Epidermal melanocyte (primary cell): ENCODE measurements around the gene WRAP73.
"Not testable (repeated sequence)": the region's sequence is repeated elsewhere in the genome, so short reads cannot be mapped to it uniquely, and the experiment has no call there.

Experiments
- DNase-seq: peaks from one replicate; pipeline ENCODE4 v3.0.0; 2011; ENCODE audit warnings: low spot score; ENCODE audit not compliant: insufficient read length

The WRAP73 gene

DNA sequence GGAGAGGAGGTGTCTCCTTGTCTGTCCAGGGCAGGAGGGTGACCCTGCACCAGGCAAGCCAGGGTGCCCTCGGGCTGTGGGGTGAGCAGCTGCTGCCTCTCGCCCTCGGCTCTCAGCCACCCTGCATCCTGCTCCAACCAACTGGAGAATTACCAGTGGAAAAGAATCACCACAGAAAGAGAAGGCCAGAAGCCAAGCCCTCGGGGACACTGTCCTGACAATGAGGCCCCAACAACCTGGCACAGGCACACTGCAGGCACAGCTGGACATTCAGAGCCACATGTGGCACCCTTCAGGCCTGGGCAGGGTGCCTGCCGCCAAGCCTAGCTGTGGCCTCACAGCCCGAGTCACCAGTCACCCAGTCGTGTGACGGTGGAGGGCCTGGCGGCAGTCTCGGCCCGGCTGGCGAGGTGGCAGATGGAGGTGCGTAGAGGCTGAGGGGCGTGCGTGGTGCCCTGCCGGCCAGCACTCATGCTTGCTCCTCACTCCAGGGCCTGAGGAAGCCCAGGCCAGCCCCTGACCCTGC lies 50.6 kb downstream of the WRAP73 start:
- DNase-seq, result peak; percentile 43

DNA sequence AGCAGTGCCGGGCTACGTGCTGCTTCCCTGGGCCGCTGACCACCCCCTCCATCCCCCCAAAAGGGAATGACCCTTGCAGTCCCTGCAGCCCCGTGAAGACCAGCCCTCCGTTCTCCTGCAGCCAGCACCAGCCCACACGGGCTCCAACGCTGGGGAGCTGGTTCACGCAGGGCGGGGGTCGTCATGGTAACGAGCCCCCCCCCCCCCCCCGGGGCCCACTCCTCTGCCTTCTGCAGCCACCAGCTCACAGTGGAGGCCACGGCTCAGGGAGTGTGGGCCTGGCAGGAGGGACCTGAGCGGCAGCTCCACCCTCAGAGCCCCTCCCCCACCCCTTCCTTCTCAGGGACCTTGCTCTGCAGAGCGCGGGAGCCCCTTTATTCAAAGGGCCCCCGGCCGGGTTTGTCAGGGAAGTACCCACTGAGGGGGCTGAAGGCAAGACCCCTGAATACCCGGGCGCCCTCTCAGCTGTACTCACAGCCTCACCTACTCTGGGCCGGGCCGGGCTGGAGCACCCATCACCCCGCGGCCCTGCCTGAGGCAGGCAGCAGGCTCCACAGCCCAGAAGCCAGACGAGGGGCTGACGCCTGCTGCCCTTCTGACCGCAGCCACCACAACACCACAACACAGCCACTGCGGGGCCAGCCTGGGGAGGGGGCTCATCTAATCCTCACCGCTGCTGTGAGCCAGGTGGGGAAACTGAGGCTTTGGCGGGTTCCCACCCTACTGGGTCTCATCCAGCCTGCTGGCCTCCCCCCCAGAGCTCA lies 51.2 kb downstream of the WRAP73 start:
- DNase-seq, result no peak

DNA sequence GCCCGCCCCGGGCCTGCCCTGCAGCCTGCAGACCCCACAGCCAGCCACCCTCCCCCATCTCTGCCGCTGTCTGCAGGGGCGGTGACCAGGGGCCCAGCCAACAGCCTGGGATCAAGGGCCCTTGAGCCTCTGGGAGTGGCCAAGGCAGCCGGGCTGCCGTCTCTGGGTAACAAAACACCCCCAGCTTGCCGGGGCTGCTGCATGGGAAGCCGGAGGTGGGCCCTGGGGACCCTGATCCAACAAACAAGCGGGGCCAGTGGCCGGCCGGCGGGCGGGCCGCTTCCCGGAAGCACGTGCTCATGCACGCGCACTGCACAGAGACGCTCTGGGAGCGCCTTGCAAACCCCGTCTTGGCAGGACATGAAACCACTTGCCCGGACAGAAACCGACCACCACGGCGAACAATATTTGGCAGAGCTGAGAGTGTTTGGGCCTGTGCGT lies 51.8 kb downstream of the WRAP73 start:
- no peak for DNase-seq

DNA sequence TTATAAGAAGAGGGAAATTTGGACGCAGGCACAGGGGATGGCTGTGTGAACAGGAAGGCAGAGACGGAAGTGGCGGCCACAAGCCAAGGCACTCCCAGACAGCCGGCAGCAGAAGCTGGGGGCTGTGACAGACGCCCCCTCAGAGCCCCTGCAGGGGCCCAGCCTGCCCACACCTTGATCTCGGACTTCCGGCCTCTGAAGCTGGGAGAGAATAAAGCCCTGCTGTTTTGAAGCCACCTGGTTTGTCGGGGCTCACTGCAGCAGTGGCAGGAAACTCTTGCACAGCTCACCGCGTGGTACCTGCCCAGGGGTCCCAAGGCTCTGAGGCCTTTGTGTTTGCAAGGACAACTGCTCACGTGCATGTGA lies 52.3 kb downstream of the WRAP73 start:
- DNase-seq, result no peak

DNA sequence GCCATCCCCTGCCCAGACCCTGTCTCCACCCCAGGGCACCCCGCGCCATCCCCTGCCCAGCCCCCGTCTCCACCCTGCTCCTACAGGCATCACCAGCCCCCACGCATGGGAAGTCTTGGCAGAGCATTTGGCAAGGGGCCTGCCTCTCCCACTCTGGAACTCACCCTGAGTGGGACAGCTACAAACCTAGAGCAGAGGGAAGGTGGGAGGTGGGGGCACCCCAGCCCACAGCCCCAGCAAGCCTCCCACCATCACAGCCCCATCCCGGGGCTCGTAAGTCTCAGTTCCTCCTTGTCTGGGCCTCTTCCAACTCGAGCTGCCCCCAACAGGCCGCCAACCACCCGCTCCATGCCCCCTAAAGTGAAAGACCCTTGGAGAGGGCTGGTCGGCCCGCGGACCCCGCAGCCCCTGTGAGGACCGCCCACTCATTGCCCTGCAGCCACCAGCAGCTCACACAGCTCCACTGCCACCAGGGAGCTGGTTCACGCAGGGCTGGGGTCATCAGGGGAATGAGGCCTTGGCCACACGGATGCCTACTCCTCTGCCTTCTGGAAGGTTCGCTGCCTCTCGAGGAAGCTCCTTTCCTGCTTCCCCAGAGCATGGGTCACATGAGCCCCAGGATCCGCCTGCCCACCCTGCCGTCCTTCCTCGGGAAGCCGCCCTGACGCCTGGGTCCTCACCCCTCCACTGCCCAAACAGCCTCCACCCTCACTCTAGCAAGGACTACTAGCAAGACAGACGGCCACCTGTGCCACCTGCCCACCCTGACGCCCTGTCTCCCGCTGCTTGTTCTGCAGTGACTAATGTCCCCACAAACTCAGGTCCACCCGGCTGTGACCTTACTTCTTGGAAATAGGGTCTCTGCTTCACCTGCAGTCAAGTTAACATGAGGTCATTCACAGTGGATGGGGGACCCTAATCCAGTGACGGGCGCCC lies 53.0 kb downstream of the WRAP73 start:
- DNase-seq, result no peak

DNA sequence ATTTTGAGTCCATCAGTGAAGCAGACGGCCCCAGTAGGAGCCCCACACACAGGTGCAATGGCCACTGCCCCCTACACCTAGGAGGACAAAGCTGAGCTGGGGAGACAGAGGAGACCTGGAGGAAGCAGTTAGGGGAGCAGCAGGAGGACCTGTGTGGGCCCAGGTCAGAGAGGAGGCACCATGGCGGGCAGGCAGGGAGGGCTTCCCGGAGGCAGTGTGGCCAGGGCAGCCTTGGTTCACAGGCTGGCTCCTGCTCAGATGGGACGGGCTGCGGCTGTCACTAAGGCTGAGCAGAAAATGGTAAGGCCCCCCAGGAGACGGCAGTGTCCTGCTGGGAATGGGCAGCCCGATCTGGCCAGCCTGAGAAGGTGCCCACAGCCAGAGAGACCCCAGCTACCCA lies 54.0 kb downstream of the WRAP73 start:
- no peak for DNase-seq

DNA sequence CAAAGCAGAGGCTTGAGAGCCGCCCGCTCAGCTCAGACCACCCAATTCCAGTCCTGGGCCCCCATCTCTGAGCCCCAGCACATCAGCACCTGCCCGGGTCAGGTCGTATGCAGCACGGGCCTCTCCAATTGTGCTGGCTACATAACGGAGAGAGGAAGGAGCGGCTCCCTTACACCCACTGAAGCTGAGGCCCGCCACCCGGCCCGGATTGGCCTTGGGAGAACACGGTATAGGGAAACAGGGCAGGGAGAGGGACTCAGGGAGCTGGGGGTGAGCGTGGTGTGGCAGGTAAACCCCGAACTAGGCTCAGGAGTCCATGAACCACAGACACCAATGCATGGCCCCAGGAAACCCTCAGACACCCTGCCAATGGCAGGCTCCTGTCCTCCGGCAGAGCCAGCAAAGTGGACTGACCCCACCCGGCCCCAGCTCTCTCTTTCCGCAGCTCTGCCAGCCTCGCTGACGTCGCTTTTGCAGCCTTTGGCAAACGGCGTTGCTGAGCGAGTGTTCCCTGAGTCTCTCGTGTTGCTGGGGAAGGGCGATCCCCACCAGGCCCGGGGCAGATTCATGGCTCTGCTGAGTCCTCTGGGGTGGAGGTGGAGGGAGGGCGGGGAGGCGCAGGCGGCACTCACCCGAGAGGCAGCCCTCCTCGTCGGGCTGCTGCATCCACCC lies 55.1 kb downstream of the WRAP73 start:
- DNase-seq, result no peak

DNA sequence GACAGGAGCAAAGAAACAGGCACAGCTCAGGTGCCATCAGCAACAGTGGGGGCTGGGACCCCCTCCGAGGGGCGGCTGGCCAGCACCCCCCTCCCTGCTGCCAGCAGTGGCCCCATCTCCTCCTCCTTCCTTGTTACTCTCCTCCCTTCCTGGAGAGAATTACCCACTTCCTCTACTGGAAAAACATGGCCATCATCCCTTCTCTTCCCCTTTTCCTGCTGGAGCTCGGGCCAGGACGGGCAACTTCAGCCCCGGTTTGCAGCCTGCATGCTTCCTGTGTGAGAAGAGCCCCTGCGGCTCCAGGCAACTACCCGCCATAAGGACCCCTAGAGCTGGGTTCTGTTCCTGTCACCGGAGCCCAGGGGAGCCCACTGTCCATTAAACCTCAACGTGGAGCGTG lies 56.2 kb downstream of the WRAP73 start:
- DNase-seq, result no peak

DNA sequence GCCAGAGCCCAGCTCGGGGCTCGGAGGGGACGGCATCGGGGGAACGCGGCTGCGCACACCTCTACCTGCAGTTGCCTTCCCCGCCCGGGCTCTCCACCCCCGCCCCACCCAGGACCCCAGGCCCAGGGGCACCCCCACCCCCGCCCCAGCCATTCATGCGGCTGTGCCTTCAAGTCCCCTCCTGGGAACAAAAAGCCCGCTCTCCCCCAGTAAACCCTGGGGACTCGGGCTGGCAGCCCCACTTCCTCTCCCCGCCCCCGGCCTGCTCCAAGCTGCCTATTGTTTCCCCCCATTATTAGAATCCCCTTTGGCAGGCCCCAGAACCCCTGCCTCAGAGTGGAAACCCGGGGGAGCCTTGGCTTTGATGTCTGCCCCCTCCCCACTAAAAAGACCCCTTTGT lies 56.6 kb downstream of the WRAP73 start:
- DNase-seq, result no peak

DNA sequence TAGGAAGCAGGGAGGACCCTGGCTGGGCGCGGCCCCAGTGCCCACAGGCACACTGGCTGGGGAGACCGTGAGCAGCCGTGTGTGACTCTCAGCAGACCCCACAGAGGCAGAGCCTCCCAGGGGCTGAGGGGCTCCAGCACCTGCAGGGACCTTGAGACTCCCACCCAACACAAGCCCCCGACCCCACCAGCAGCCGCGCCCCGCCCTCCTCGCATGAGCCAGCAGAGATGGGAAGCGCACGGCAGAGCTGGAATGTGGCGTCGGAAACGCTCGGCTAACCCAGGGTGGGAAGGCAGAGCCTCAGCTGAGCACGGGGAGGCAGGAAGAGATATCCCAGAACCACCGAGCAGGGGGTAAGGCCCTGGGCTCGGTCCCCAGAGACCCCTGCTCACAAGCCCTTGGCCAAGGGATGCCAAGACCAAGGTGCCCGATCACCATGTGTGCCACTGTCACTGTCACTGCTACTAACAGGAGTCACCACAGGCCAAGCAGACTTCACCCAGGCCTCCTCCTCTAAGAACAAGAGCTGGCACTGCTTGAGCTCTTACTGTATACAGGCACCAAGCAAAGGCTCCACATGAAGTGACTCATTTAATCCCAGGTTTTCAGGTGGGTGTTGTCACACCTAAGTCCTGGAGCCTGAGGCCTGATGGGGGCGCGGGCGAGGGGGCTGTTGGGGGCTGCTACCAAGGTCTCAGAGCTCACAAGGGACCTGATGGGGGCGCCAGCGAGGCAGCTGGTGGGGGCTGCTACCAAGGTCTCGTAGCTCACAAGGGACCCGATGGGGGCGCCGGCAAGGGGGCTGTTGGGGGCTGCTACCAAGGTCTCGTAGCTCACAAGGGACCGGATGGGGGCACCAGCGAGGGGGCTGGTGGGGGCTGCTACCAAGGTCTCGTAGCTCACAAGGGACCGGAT lies 58.7 kb downstream of the WRAP73 start:
- DNase-seq, result no peak

DNA sequence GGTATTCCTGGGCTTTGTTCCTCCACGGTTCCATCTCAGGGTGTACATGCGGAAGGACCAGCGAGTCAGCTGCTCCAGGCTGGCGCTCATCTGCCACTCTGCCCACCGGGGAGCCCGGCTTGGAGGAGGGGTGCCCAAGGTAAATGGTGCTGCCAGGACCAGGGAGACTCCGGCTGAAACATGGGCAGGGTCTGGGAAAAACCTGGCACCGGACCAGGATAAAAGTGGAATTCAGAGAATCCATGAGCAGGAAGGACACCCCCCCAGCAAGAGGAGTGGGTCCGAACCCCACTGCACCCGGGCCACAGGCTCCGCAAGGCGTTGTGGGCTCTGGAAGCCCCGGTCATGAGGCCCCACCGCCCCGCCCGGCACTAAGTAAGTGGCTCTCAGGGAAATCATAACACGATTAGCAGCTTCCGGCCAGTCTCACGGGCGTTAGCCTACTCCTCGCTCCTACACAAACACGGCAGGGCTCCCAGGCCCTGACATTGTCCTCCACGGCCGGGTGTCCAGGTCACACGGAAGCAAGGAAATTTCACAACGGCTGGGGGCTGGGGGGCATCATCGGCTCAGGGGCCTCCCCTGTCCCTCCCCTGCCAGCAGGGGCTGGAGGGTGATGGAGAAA lies 59.7 kb downstream of the WRAP73 start:
- DNase-seq, result no peak

DNA sequence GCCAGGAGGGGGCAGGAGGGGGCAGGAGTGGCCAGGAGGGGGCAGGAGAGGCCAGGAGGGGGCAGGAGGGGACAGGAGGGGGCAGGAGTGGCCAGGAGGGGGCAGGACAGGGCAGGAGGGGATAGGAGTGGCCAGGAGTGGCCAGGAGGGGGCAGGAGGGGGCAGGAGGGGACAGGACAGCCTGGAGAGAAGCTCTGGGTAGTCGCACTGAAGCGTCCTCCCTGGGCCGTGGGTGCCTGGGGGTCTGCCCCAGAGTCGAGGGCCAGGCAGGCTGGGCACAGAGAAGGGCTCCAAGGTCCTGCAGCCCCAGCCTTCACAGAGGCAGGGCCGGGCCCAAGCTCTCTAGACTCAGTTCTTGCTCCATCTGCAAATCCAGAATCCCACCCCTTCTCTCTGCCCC lies 61.5 kb downstream of the WRAP73 start:
- DNase-seq, result no peak

DNA sequence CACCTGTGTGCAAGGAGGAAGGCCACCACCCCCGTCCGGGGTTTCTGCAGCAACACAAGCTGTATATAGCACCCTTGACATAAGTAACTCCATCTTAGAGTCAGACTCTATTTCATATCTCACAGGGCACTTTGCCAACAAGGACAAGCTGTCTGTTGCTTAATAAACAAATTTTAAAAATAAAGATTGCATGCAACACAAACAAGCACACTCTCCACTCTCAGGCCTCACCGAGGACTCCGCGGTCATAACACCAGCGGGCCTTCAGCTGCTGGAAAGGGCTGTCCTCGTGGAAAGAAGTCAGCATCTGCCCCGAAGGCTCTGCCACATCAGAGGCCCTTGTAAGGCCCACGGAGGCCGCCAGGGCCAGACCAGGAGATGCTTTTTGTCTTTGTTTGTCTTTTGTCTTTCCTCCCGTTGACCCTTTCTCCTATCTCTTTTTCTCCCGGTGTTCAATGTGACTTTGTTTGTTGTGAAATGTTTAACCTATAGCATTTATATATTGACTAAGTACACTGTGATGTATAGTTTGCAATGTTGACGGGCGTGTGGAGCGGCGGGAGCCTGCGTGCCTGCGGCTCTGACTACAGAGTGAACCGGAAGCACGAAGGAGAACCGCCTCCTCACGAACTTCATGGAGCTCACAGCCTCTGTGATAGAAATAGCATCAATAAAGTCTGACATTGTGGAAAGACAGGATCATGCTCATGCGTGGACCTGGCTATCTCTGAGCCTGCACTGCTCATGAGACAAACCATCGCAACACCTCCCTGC lies 62.7 kb downstream of the WRAP73 start:
- DNase-seq, result no peak

DNA sequence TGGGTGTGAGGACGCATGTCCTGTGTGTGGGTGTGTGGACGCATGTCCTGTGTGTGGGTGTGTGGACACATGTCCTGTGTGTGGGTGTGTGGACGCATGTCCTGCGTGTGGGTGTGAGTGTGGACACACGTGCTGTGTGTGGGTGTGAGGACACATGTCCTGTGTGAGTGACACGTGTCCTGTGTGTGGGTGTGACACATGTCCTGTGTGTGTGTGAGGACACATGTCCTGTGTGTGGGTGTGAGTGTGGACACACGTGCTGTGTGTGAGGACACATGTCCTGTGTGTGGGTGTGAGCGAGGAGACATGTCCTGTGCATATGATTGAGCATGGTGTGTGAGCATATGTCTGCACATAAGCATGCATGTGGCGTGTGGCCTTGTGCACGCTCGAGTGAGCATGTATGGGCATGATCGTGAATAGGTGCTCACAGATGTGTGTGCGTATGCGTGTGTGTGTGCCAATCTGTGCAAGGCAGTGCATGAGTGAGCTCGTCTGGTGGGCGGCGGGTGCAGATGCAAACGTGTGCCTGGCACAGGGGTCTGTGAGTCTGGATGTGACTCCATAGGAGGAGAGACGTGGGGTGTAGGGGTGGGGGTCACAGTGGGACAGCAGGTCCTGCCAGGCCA lies 63.8 kb downstream of the WRAP73 start:
- no peak for DNase-seq

DNA sequence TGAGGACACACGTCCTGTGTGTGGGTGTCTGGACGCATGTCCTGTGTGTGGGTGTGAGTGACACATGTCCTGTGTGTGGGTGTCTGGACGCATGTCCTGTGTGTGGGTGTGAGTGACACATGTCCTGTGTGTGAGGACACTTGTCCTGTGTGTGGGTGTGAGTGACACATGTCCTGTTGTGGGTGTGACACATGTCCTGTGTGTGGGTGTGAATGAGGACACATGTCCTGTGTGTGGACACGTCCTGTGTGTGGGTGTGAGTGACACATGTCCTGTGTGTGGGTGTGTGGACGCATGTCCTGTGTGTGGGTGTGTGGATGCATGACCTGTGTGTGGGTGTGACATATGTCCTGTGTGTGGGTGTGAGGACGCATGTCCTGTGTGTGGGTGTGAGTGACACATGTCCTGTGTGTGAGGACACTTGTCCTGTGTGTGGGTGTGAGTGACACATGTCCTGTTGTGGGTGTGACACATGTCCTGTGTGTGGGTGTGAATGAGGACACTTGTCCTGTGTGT lies 64.5 kb downstream of the WRAP73 start:
- DNase-seq, result not testable (repeated sequence)

DNA sequence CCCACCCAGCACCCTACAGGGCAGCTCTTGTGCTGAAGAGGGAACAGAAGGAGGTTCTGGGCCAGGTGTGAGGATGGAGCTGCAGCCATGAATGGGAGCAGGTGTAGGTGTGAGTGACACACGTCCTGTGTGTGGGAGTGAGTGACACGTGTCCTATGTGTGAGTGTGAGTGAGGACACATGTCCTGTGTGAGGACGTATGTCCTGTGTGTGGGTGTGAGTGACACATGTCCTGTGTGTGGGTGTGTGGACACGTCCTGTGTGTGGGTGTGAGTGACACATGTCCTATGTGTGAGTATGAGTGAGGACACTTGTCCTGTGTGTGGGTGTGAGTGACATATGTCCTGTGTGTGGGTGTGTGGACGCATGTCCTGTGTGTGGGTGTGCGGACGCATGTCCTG lies 65.0 kb downstream of the WRAP73 start:
- no peak for DNase-seq

DNA sequence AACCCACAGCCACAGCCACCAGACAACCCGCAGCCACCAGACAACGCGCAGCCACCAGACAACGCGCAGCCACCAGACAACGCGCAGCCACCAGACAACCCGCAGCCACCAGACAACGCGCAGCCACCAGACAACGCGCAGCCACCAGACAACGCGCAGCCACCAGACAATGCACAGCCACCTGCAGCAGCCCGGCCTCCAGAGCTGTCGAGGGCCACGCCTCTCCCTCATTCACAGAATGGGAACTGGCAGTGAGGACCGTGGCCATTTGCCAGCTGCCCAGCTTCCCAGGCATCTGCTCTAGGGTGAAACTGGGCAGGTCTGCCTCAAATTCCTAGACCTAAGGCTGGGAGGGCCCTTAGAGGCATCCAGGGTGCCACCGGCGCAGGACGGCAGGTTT lies 66.2 kb downstream of the WRAP73 start:
- not testable (repeated sequence) for DNase-seq

DNA sequence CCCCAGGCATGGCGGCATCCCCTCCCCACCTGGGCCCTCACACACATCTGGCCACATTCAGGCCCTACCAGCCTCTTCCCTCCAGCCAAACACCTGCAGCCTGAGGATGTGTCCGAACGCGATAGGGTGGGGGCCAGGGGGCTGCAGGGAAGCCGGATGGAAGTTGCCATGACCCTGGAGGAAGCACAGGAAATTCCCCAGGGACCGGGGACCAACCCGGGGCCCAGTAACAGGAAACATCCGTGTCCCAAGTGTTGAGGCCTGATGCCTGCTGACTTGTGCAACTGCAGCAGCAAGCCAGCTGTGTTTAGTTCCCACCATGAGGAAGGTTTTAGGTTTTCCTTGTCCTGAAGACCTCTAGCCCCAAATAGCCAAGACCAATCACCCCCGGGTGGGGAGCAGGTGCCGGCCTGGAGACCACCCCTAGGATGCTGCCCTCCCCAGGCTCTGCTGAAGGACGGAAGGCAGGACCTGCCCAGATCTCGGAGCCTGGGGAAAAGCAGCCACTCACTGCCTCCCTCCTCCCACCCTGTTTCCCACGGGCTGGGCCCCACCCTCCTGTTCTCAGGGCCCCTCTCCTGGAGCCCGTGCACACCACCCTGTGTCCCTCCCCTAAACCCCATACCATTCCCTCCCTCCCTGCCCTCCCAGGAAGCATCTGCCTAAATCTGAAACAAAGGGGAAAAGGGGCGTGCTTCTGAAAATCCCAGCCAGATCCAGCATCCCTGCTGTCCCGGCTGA lies 68.4 kb downstream of the WRAP73 start:
- DNase-seq, result no peak
